ENCODE results near the gene TUFT1. TPM values are rescaled to one million over a fixed set of nuclear protein-coding genes. Genes with fewer than 3 reads are reported as not detected.

The TUFT1 gene
- total RNA-seq, 1 donor from 2014 or later = 10.5 TPM

DNA sequence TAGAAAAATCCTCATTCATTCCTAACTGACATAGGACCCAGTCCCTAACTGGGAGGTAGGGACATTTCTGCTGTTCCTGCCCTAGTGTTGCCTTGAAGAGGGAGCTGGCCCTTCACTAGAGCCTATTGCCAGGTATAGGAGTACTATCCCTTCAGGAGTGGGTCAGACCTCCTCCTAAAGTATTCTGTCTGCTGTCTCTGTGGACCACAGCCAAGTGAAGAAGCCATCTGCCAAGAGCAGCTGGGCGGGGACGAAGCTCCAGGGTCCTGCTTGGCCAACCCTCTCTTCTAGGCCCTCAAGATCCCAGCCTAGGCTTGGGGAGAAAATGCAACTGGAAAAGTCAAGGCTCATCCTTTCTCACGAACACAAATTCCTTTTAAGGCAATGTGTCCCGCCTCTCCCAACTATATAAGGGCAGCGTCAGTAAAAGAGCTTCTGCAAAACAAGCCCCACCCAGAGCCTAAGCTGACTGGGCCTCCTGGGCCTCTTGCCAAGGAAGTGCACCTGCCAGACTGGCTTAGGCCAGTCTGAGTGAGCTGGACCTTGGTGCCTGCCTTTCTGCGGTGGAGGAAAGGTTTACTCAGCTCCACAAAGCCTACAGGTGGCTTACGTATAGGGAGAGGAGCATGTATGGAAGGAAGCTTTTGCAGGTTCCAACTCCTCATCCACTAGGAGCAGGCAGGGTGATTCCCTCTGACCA lies 638 bp upstream of the TUFT1 start:
- TF ChIP-seq, protein P1, sequence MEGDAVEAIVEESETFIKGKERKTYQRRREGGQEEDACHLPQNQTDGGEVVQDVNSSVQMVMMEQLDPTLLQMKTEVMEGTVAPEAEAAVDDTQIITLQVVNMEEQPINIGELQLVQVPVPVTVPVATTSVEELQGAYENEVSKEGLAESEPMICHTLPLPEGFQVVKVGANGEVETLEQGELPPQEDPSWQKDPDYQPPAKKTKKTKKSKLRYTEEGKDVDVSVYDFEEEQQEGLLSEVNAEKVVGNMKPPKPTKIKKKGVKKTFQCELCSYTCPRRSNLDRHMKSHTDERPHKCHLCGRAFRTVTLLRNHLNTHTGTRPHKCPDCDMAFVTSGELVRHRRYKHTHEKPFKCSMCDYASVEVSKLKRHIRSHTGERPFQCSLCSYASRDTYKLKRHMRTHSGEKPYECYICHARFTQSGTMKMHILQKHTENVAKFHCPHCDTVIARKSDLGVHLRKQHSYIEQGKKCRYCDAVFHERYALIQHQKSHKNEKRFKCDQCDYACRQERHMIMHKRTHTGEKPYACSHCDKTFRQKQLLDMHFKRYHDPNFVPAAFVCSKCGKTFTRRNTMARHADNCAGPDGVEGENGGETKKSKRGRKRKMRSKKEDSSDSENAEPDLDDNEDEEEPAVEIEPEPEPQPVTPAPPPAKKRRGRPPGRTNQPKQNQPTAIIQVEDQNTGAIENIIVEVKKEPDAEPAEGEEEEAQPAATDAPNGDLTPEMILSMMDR (IDR thresholded peaks at IDR 0.05) = no peak
- peak; percentile 85 to 86 for ATAC-seq
- intact Hi-C loops (cut with DNase I) = no loop called here

DNA sequence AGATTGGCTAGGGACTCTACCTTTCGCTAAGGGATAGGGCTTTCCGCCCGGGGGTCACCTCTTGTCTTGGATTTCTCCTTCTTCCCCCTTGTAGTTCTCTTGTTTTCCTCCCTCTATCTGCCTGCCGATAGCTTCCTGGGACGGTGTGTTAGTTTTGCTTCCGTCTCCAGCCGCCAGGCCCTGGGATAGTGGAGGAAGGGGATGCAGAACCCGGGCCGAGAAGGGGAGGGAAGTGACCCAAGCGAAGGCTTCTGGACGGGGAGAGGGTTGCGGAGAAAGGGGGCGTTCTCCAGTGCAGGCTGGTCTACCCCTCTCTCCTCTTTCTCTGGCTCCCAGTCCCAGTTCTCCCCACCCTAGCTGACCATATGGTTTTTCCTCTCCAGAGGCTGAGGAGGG lies 871 bp downstream of the TUFT1 start:
- Histone ChIP-seq H3K4me1 (peaks cover 23% of the 10 kb centered on the region), H3K4me3 (peak overlapping the region; percentile 82), H3K27me3 (ENCODE audit: low read depth) (no peaks in the 10 kb centered on the region), H3K36me3 (no peaks in the 10 kb centered on the region), H3K27ac (peak overlapping the region; percentile 82), H3K9me3 (no peaks in the 10 kb centered on the region)
- TF ChIP-seq, protein P1 (IDR thresholded peaks at IDR 0.05) = no peak
- ATAC-seq = peak; percentile 4 to 29
- no peak for DNase-seq
- intact Hi-C loops (cut with DNase I) = no loop called here

More for the DNA sequence above, 638 bp upstream of the TUFT1 start:
- Histone ChIP-seq H3K4me1 (peaks cover 23% of the 10 kb centered on the region), H3K36me3 (no peaks in the 10 kb centered on the region), H3K27ac (peak overlapping the region; percentile 82), H3K9me3 (no peaks in the 10 kb centered on the region), H3K27me3 (ENCODE audit: low read depth) (no peaks in the 10 kb centered on the region), H3K4me3 (peak overlapping the region; percentile 82)
- peak; percentile 91 for DNase-seq

DNA sequence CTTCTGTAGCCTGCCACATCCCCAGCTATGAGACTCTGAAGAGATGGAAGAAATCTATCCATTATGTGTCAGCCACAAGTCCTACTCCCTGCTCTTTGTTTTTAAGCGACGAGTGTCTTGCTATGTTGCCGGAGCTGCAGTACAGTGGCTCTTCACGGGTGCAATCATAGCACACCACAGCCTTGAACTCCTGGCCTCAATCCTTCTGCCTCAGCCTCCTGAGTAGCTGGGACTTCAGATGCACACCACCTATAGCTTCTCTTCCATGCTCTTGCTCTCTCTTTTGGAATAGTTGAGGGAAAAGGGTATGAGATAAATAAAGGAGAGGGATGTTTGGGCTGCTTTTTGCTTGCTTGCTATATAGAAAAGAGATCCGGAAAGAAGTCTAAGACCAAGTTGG lies 1.6 kb downstream of the TUFT1 start:
- H3K36me3 ChIP-seq = no peaks in the 10 kb centered on the region

DNA sequence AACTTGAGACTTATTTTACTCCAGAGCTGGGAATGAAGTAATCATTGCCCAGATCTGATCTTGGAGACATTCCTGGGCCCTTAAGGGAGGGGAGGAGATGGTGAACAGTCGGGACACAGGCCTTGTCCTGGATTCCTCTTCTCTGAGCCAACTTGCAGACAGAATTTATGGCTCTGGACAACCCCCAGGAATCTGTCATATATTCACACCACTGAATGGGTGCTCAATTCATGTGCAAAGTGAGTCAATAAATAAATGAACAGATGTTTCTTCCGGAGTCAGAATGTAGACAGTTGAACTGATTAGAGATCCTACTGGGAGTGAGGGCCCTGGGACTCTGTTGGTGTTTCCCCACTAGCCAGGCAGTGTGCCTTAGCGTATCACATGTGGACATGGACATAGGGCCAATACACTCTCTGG lies 2.6 kb downstream of the TUFT1 start:
- Histone ChIP-seq H3K27ac (no peak overlapping the region), H3K4me3 (no peak overlapping the region), H3K36me3 (no peaks in the 10 kb centered on the region), H3K9me3 (no peaks in the 10 kb centered on the region), H3K27me3 (ENCODE audit: low read depth) (no peaks in the 10 kb centered on the region), H3K4me1 (peaks cover 31% of the 10 kb centered on the region)
- TF ChIP-seq, protein P1 (IDR thresholded peaks at IDR 0.05) = no peak
- DNase-seq (no peak), ATAC-seq (no peak)
- intact Hi-C loops (cut with DNase I) = no loop called here

More for the DNA sequence above, 1.6 kb downstream of the TUFT1 start:
- Histone ChIP-seq H3K4me3 (peak overlapping the region; percentile 82), H3K27me3 (ENCODE audit: low read depth) (no peaks in the 10 kb centered on the region), H3K27ac (no peak overlapping the region), H3K9me3 (no peaks in the 10 kb centered on the region), H3K4me1 (peaks cover 23% of the 10 kb centered on the region)
- ATAC-seq (no peak), DNase-seq (no peak)
- TF ChIP-seq, protein P1 (IDR thresholded peaks at IDR 0.05) = no peak
- intact Hi-C loops (cut with DNase I) = no loop called here

DNA sequence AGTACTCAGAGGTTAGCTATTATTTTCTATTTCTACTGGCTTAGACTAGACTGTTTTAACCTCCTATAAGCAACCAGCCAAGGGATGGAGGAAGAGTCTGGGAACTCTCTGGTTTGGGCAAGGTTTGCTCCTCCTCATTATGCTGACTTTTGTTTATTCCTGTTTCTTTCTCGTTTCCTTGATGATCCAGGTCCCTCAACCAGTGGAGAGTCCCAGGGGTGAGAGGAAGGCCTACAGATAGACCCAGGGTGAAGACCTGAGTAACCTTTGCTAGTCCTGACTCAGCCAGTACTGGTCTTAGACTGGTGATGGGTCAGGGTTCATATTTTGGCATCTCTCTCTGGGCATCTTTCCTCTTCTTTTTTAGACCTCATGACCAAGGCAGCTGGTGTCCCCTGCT lies 5.4 kb downstream of the TUFT1 start:
- Histone ChIP-seq H3K9me3 (no peaks in the 10 kb centered on the region), H3K36me3 (no peaks in the 10 kb centered on the region), H3K27me3 (ENCODE audit: low read depth) (no peaks in the 10 kb centered on the region), H3K4me1 (peaks cover 30% of the 10 kb centered on the region), H3K27ac (no peak overlapping the region), H3K4me3 (no peak overlapping the region)
- TF ChIP-seq, protein P1 (IDR thresholded peaks at IDR 0.05) = no peak
- intact Hi-C loops (cut with DNase I) = no loop called here
- DNase-seq (no peak), ATAC-seq (no peak)

Measured in lower lobe of right lung (tissue), 2 donors.